GM18868 (cell line): ENCODE data around the gene CLEC20A.

Experiments used
- ATAC-seq: cut with Tn5 transposase; IDR thresholded peaks from one replicate; pipeline ENCODE4 v1.9.1; 2021; ENCODE audit warnings: mild to moderate bottlenecking, moderate library complexity; ENCODE audit not compliant: unreplicated experiment

Gene CLEC20A

GRCh38 chr1:178483251-178483957, 13.4 kb downstream of the CLEC20A start:
- no peak for ATAC-seq

GRCh38 chr1:178477841-178478240, 18.9 kb downstream of the CLEC20A start:
- ATAC-seq, result no peak

GRCh38 chr1:178477373-178477772, 19.4 kb downstream of the CLEC20A start:
- ATAC-seq, result no peak

- no peak for ATAC-seq
Measured at GRCh38 chr1:178472531-178472930, 24.2 kb downstream of the CLEC20A start.

GRCh38 chr1:178470411-178470960, 26.3 kb downstream of the CLEC20A start:
- no peak for ATAC-seq

- no peak for ATAC-seq
Measured at GRCh38 chr1:178467837-178468236, 28.9 kb downstream of the CLEC20A start.

- ATAC-seq, result no peak
Measured at GRCh38 chr1:178465011-178465410, 31.8 kb downstream of the CLEC20A start.

GRCh38 chr1:178464566-178464965, 32.2 kb downstream of the CLEC20A start:
- ATAC-seq, result no peak

- no peak for ATAC-seq
Measured at GRCh38 chr1:178464141-178464540, 32.6 kb downstream of the CLEC20A start.

- ATAC-seq, result no peak
Measured at GRCh38 chr1:178461701-178462100, 35.1 kb downstream of the CLEC20A start.

GRCh38 chr1:178461104-178461503, 35.7 kb downstream of the CLEC20A start:
- no peak for ATAC-seq

- no peak for ATAC-seq
Measured at GRCh38 chr1:178458203-178458602, 38.6 kb downstream of the CLEC20A start.

- no peak for ATAC-seq
Measured at GRCh38 chr1:178457651-178458050, 39.1 kb downstream of the CLEC20A start.

- ATAC-seq, result no peak
Measured at GRCh38 chr1:178456472-178456871, 40.3 kb downstream of the CLEC20A start.

GRCh38 chr1:178452013-178452412, 44.8 kb downstream of the CLEC20A start:
- no peak for ATAC-seq

GRCh38 chr1:178451529-178451928, 45.2 kb downstream of the CLEC20A start:
- no peak for ATAC-seq

- no peak for ATAC-seq
Measured at GRCh38 chr1:178450871-178451270, 45.9 kb downstream of the CLEC20A start.

- no peak for ATAC-seq
Measured at GRCh38 chr1:178442925-178443324, 53.8 kb downstream of the CLEC20A start.

GRCh38 chr1:178438432-178438831, 58.3 kb downstream of the CLEC20A start:
- no peak for ATAC-seq

- no peak for ATAC-seq
Measured at GRCh38 chr1:178436899-178437298, 59.9 kb downstream of the CLEC20A start.

GRCh38 chr1:178434899-178435435, 61.8 kb downstream of the CLEC20A start:
- no peak for ATAC-seq

- no peak for ATAC-seq
Measured at GRCh38 chr1:178434360-178434759, 62.4 kb downstream of the CLEC20A start.
